Neutrophil (primary cell): ENCODE measurements around the gene OBSL1.

Experiments used
- H3K27ac ChIP-seq: fragments of 200-600 bp; sonication (generic); 2 replicates; pipeline ENCODE4 v1.5.1; 2016; ENCODE audit warnings: mild to moderate bottlenecking, moderate library complexity
- H3K27me3 ChIP-seq: fragments of 200-600 bp; sonication (generic); 2 replicates; pipeline ENCODE4 v1.6.0; 2016; ENCODE audit warnings: mild to moderate bottlenecking
- H3K36me3 ChIP-seq: fragments of 200-600 bp; sonication (generic); 2 replicates; pipeline ENCODE4 v1.5.1; 2017
- H3K4me1 ChIP-seq, 2 experiments: fragments of 200-600 bp in 1 of 2; sonication (generic) in 1 of 2; 1 replicate in 1 of 2; 2 replicates in 1 of 2; pipeline versions ENCODE4 v1.5.1 to v1.6.1; 2013 to 2016; ENCODE audit warnings: low read depth in 1 of 2, low read length in 1 of 2, mild to moderate bottlenecking in 1 of 2, moderate library complexity in 1 of 2; ENCODE audit not compliant: control insufficient read depth in 1 of 2, insufficient read depth in 1 of 2
- H3K4me3 ChIP-seq, 2 experiments: fragments of 200-600 bp in 1 of 2; sonication (generic) in 1 of 2; 1 replicate in 1 of 2; 2 replicates in 1 of 2; pipeline ENCODE4 v1.5.1; 2013 to 2016; ENCODE audit warnings: low read depth in 1 of 2, low read length in 1 of 2, mild to moderate bottlenecking in 1 of 2, moderate library complexity in 1 of 2
- H3K9me3 ChIP-seq: fragments of 200-600 bp; sonication (generic); 2 replicates; pipeline ENCODE4 v1.5.1; 2016
- CTCF ChIP-seq: fragments of 200-600 bp; sonication (generic); IDR thresholded peaks from 2 replicates; pipeline ENCODE4 v1.5.1; 2016; ENCODE audit warnings: antibody characterized with exemption

OBSL1 gene

DNA sequence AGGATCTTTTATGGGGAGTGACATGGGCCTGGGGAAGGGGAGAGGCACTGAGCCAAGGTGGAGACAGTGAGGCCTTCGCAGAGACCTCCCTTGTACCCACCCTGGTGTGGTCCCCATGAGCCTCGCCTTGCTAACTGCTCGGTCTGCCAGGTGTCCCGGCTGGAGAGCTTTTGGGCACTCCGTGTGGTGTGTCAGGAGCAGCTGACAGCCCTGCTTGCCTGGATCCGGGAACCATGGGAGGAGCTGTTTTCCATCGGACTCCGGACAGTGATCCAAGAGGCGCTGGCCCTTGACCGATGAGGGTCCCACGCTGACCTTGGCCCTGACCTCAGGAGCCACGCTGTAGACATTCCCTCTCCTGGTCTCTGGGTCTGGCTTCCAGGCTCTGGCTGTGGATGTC is 44.6 kb upstream of the OBSL1 start:
- Histone ChIP-seq H3K9me3 (no peaks in the 10 kb centered on the region), H3K4me1 (peaks cover 0 to 3% of the 10 kb centered on the region in 2 experiments), H3K4me3 (no peak overlapping the region), H3K36me3 (peaks cover 57% of the 10 kb centered on the region), H3K27me3 (no peaks in the 10 kb centered on the region), H3K27ac (no peak overlapping the region)
- no peak for TF ChIP-seq CTCF

- H3K4me1 ChIP-seq: peaks cover 0 to 3% of the 10 kb centered on the region in 2 experiments
- TF ChIP-seq CTCF: no peak
- no peaks in the 10 kb centered on the region for H3K27me3 ChIP-seq
- H3K4me3 ChIP-seq: no peak overlapping the region
- no peaks in the 10 kb centered on the region for H3K9me3 ChIP-seq
- H3K36me3 ChIP-seq: peaks cover 63% of the 10 kb centered on the region
- no peak overlapping the region for H3K27ac ChIP-seq
Observed at GRCh38 chr2:219615036-219615435, 43.7 kb upstream of the OBSL1 start.

DNA sequence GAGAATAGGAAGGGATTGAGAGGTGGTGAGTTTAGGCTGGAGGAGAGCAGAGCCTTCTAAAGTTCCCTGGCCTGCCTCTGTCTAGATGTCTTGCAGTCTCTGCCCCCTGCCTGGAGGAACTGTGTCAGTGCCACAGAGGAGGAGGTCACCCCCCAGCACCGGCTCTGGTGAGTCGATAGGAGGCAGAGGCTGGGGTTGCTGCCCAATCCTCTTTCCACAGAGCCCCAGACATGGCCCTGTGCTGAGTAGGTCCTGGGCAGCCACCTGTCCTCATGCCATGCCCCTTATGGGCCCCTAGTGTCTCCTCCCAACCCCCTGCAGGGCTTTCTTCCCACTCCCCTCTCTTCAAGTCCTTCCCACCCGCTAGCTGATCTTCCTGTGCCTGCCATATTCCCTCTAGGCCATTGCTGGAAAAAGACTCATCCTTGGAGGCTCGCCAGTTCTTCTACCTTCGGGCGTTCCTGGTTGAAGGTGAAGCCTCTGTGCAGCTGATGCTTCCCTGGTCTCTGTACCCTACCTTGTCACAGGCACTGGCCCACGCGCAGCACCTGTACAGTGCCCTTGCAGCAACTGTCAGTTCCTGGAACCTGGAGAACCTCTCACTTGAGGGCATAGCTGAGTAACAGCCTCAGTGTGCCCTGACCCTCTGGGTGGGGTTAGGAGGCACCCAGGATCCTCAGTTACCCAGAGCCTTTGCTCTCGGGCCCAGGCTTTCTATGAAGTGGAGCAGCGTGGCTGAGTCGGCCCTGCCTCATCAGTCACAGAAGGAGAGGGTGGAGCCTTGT is 42.9 kb upstream of the OBSL1 start:
- no peak overlapping the region for H3K4me3 ChIP-seq
- no peaks in the 10 kb centered on the region for H3K9me3 ChIP-seq
- no peaks in the 10 kb centered on the region for H3K27me3 ChIP-seq
- H3K36me3 ChIP-seq: peaks cover 70% of the 10 kb centered on the region
- peaks cover 0 to 3% of the 10 kb centered on the region in 2 experiments for H3K4me1 ChIP-seq
- H3K27ac ChIP-seq: no peak overlapping the region
- TF ChIP-seq CTCF: no peak

DNA sequence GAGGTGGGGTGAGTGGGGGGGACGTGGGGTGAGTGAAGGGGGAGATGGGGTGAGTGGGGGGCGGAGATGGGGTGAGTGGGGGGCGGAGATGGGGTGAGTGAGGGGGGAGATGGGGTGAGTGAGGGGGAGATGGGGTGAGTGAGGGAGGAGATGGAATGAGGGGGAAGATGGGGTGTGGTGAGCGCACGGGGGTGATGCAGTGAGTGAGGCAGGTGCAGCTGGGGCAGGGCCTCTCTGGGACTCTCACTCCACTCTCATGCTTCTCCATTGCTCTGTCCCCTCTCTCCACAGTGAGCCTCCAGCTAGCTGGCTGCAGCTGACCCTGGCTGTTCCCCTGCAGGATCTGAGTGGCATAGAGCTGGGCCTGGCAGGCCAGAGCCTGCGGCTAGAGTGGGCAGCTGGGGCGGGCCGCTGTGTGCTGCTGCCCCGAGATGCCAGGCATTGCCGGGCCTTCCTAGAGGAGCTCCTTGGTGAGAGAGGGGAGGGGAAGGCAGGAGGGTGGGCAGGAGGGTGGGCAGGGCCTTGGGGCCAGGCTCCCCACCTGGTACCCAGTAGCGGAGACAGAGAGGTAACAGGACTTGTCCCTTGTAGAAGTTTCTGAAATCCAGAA is 42.2 kb upstream of the OBSL1 start:
- H3K36me3 ChIP-seq: peaks cover 77% of the 10 kb centered on the region
- no peaks in the 10 kb centered on the region for H3K9me3 ChIP-seq
- H3K27me3 ChIP-seq: no peaks in the 10 kb centered on the region
- H3K27ac ChIP-seq: no peak overlapping the region
- TF ChIP-seq CTCF: no peak
- H3K4me1 ChIP-seq: peaks cover 0 to 3% of the 10 kb centered on the region in 2 experiments
- H3K4me3 ChIP-seq: no peak overlapping the region

DNA sequence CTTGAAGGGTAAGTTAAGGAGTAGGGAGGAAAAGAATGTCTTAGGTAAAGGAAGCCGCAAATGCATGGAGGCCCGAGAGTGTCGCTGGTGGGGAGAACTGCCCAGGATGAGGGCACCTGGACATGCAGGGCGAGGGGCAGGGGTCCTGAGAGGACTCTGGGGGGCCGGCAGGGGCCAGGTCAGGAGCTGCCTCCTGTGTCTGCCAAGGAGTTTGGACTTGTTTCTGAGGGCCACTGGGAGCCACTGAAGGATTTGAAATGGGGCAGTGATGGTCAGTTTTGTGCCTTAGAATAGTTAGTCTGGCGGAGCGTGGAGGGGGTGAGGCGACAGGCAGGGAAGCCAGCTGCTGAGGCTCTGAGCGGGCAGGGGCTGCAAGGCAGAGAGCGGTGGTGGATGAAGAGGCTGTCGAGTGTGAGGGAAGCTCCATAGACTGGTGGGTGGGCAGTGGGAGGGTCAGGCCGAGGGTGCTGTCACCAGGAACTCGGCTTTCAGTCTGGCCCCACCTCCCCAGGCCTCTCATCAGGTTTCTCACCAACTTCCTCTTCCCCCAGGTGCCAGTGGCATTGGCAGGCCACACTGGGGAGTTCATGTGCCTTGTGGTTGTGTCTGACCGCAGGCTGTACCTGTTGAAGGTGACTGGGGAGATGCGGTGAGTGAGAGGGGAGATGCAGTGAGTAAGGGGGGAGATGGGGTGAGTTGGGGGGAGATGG is 41.4 kb upstream of the OBSL1 start:
- Histone ChIP-seq H3K4me3 (no peak overlapping the region), H3K27ac (no peak overlapping the region), H3K4me1 (peaks cover 0 to 3% of the 10 kb centered on the region in 2 experiments), H3K36me3 (peaks cover 85% of the 10 kb centered on the region), H3K27me3 (no peaks in the 10 kb centered on the region), H3K9me3 (no peaks in the 10 kb centered on the region)
- no peak for TF ChIP-seq CTCF
